DMS153 (cell line): ENCODE measurements around the gene ZNF268.
"Not testable (repeated sequence)": the region's sequence is repeated elsewhere in the genome, so short reads cannot be mapped to it uniquely, and the experiment has no call there.

Source experiments
- DNase-seq: peaks from one replicate; lab custom pipeline; 2025; lab: John Stamatoyannopoulos, UW

The ZNF268 gene

GRCh38 chr12:133227281-133227852 lies 46.1 kb downstream of the ZNF268 start:
- DNase-seq: no peak

GRCh38 chr12:133231001-133231400 lies 49.7 kb downstream of the ZNF268 start:
- no peak for DNase-seq

GRCh38 chr12:133233006-133233405 lies 51.7 kb downstream of the ZNF268 start:
- no peak for DNase-seq

- DNase-seq: no peak
These were observed 52.8 kb downstream of the ZNF268 start for GRCh38 chr12:133233993-133234564.

GRCh38 chr12:133234971-133235370 lies 53.7 kb downstream of the ZNF268 start:
- no peak for DNase-seq

GRCh38 chr12:133235401-133236112 lies 54.3 kb downstream of the ZNF268 start, which contains the start of gene ANHX:
ANHX (minus strand) TSS chr12:133235877; CDS start chr12:133234356, 1,521 bp downstream.
- DNase-seq: no peak

GRCh38 chr12:133236144-133236543 lies 54.8 kb downstream of the ZNF268 start:
- DNase-seq: no peak

GRCh38 chr12:133236556-133236955 lies 55.3 kb downstream of the ZNF268 start:
- no peak for DNase-seq

GRCh38 chr12:133251732-133252131 lies 70.4 kb downstream of the ZNF268 start:
- DNase-seq: no peak

GRCh38 chr12:133255833-133256232 lies 74.5 kb downstream of the ZNF268 start:
- not testable (repeated sequence) for DNase-seq

GRCh38 chr12:133256321-133256720 lies 75.0 kb downstream of the ZNF268 start:
- no peak for DNase-seq

- no peak for DNase-seq
These were observed 82.9 kb downstream of the ZNF268 start for GRCh38 chr12:133264173-133264572.
